Astrocyte (in vitro differentiated cells and primary cell): ENCODE measurements around the gene LMO7. TPM values are rescaled to one million over a fixed set of nuclear protein-coding genes. Genes with fewer than 3 reads are reported as not detected.

ENCODE experiments used
- DNase-seq: peaks from one replicate; pipeline ENCODE4 v3.0.0-alpha.2; 2010; ENCODE audit warnings: low read depth
- FAIRE-seq: peaks from 2 replicates; lab custom pipeline; 2011; peaks lifted over from hg19 to GRCh38; lab: Jason Lieb, UNC
- H2AFZ ChIP-seq: 2 replicates; pipeline ENCODE4 v1.6.0; 2012; ENCODE audit warnings: low read depth, low read length, inconsistent platforms
- H3K27ac ChIP-seq: 2 replicates; pipeline ENCODE4 v1.5.1; 2011; ENCODE audit warnings: low read depth, low read length, inconsistent platforms
- H3K27me3 ChIP-seq: 2 replicates; pipeline ENCODE4 v1.6.0; 2011; ENCODE audit warnings: low read length, inconsistent platforms; ENCODE audit not compliant: insufficient read depth
- H3K36me3 ChIP-seq: 2 replicates; pipeline ENCODE4 v1.5.1; 2011; ENCODE audit warnings: low read length, inconsistent platforms; ENCODE audit not compliant: insufficient read depth
- H3K4me1 ChIP-seq: 2 replicates; pipeline ENCODE4 v1.5.1; 2011; ENCODE audit warnings: low read length, inconsistent platforms; ENCODE audit not compliant: insufficient read depth
- H3K4me2 ChIP-seq: 2 replicates; pipeline ENCODE4 v1.6.0; 2012; ENCODE audit warnings: low read length, inconsistent platforms
- H3K4me3 ChIP-seq: 2 replicates; pipeline ENCODE4 v1.5.1; 2011; ENCODE audit warnings: low read depth, mild to moderate bottlenecking, low read length, inconsistent platforms; ENCODE audit not compliant: insufficient read depth
- H3K79me2 ChIP-seq: 2 replicates; pipeline ENCODE4 v1.6.0; 2012; ENCODE audit warnings: mild to moderate bottlenecking, low read length, inconsistent platforms; ENCODE audit not compliant: insufficient read depth
- H3K9ac ChIP-seq: 2 replicates; pipeline ENCODE4 v1.6.0; 2012; ENCODE audit warnings: mild to moderate bottlenecking, low read length, inconsistent platforms
- H3K9me3 ChIP-seq: 2 replicates; pipeline ENCODE4 v1.5.1; 2012; ENCODE audit warnings: low read depth, mild to moderate bottlenecking, low read length, inconsistent platforms; ENCODE audit not compliant: insufficient read depth
- H4K20me1 ChIP-seq: 2 replicates; pipeline ENCODE4 v1.6.0; 2012; ENCODE audit warnings: low read length, inconsistent platforms; ENCODE audit not compliant: insufficient read depth
- H3K27ac Mint-ChIP-seq: one replicate; pipeline ENCODE4 v1.8.0; 2021; ENCODE audit warnings: mild to moderate bottlenecking, mixed read lengths; ENCODE audit not compliant: unreplicated experiment
- H3K27me3 Mint-ChIP-seq: one replicate; pipeline ENCODE4 v1.8.0; 2021; ENCODE audit warnings: low read depth, mixed read lengths; ENCODE audit not compliant: unreplicated experiment
- H3K36me3 Mint-ChIP-seq: one replicate; pipeline ENCODE4 v1.8.0; 2021; ENCODE audit warnings: low read depth, mixed read lengths; ENCODE audit not compliant: unreplicated experiment
- H3K4me1 Mint-ChIP-seq: one replicate; pipeline ENCODE4 v1.8.0; 2021; ENCODE audit warnings: low read depth, mixed read lengths; ENCODE audit not compliant: unreplicated experiment
- H3K4me3 Mint-ChIP-seq: one replicate; pipeline ENCODE4 v1.8.0; 2021; ENCODE audit warnings: mild to moderate bottlenecking, moderate library complexity, mixed read lengths; ENCODE audit not compliant: unreplicated experiment
- H3K9me3 Mint-ChIP-seq: one replicate; pipeline ENCODE4 v1.8.0; 2021; ENCODE audit warnings: mild to moderate bottlenecking, mixed read lengths; ENCODE audit not compliant: unreplicated experiment
- CTCF ChIP-seq: IDR thresholded peaks from 2 replicates; pipeline ENCODE4 v1.5.1; 2011; ENCODE audit warnings: low read depth, mild to moderate bottlenecking, inconsistent platforms, low read length, moderate library complexity; ENCODE audit not compliant: insufficient read depth
- EZH2 ChIP-seq: IDR thresholded peaks from 2 replicates; pipeline ENCODE4 v1.6.1; 2012; ENCODE audit warnings: mild to moderate bottlenecking, low read length, inconsistent platforms; ENCODE audit not compliant: insufficient read depth
- total RNA-seq: library from RNA; stranded (reverse); gene quantifications from 2 replicates; pipeline ENCODE4 v1.2.1, GENCODE V29; 2021

LMO7 gene
- total RNA-seq, 1 donor from 2014 or later, result 52.2 TPM

GRCh38 chr13:75610466-75610865 is 25.7 kb upstream of the LMO7 start:
- H3K9me3 ChIP-seq, result no peaks in the 10 kb centered on the region
- no peak for DNase-seq
- no peak overlapping the region for H3K4me2 ChIP-seq
- FAIRE-seq, result no peak
- no peak overlapping the region for H3K4me3 ChIP-seq
- no peaks in the 10 kb centered on the region for H3K4me1 ChIP-seq
- peaks cover 5% of the 10 kb centered on the region for H3K36me3 ChIP-seq
- no peak for TF ChIP-seq EZH2
- TF ChIP-seq CTCF, result no peak
- Mint-ChIP-seq H3K36me3 (peaks cover 6% of the 10 kb centered on the region), H3K4me3 (no peak overlapping the region), H3K27me3 (no peaks in the 10 kb centered on the region), H3K4me1 (no peaks in the 10 kb centered on the region), H3K9me3 (peaks cover 3% of the 10 kb centered on the region), H3K27ac (no peak overlapping the region)
- no peak overlapping the region for H3K27ac ChIP-seq
- no peak overlapping the region for H2AFZ ChIP-seq
- H4K20me1 ChIP-seq, result no peaks in the 10 kb centered on the region
- H3K27me3 ChIP-seq, result no peaks in the 10 kb centered on the region
- no peak overlapping the region for H3K9ac ChIP-seq
- H3K79me2 ChIP-seq, result no peaks in the 10 kb centered on the region

GRCh38 chr13:75612354-75612753 is 23.8 kb upstream of the LMO7 start:
- Mint-ChIP-seq H3K4me1 (no peaks in the 10 kb centered on the region), H3K9me3 (no peaks in the 10 kb centered on the region), H3K4me3 (no peak overlapping the region), H3K27me3 (no peaks in the 10 kb centered on the region), H3K36me3 (peaks cover 3% of the 10 kb centered on the region), H3K27ac (no peak overlapping the region)
- no peaks in the 10 kb centered on the region for H3K4me1 ChIP-seq
- no peak for DNase-seq
- FAIRE-seq, result no peak
- no peaks in the 10 kb centered on the region for H3K79me2 ChIP-seq
- TF ChIP-seq CTCF, result no peak
- H3K27ac ChIP-seq, result no peak overlapping the region
- no peaks in the 10 kb centered on the region for H3K9me3 ChIP-seq
- H4K20me1 ChIP-seq, result no peaks in the 10 kb centered on the region
- no peaks in the 10 kb centered on the region for H3K27me3 ChIP-seq
- H3K4me3 ChIP-seq, result no peak overlapping the region
- H3K9ac ChIP-seq, result no peak overlapping the region
- no peaks in the 10 kb centered on the region for H3K36me3 ChIP-seq
- no peak overlapping the region for H3K4me2 ChIP-seq
- no peak overlapping the region for H2AFZ ChIP-seq

GRCh38 chr13:75617230-75617629 is 18.9 kb upstream of the LMO7 start:
- Mint-ChIP-seq H3K4me1 (peaks cover 30% of the 10 kb centered on the region), H3K4me3 (no peak overlapping the region), H3K9me3 (peaks cover 2% of the 10 kb centered on the region), H3K27ac (no peak overlapping the region), H3K36me3 (peaks cover 1% of the 10 kb centered on the region), H3K27me3 (no peaks in the 10 kb centered on the region)
- H3K4me3 ChIP-seq, result no peak overlapping the region
- no peaks in the 10 kb centered on the region for H3K27me3 ChIP-seq
- FAIRE-seq (no peak), DNase-seq (no peak)
- TF ChIP-seq CTCF (no peak), EZH2 (no peak)
- H3K4me2 ChIP-seq, result no peak overlapping the region
- no peaks in the 10 kb centered on the region for H3K79me2 ChIP-seq
- peaks cover 20% of the 10 kb centered on the region for H3K4me1 ChIP-seq
- no peak overlapping the region for H3K27ac ChIP-seq
- no peaks in the 10 kb centered on the region for H3K9me3 ChIP-seq
- H2AFZ ChIP-seq, result no peak overlapping the region
- no peaks in the 10 kb centered on the region for H3K36me3 ChIP-seq
- no peak overlapping the region for H3K9ac ChIP-seq
- H4K20me1 ChIP-seq, result no peaks in the 10 kb centered on the region
